ENCODE data around the gene MED12.

GRCh38 chrX:71098302-71098701, 20.1 kb upstream of the MED12 start:
- peak; percentile 62 for TF ChIP-seq CTCF (IDR thresholded peaks at IDR 0.05; ENCODE audit: low read depth, low read length)
- no peak for TF ChIP-seq EZH2phosphoT487 (IDR thresholded peaks at IDR 0.05; ENCODE audit: low read depth)

Measured in OCI-LY3 (cell line).